ENCODE measurements around the gene RUFY1. TPM values are rescaled to one million over a fixed set of nuclear protein-coding genes. Genes with fewer than 3 reads are reported as not detected.
A peak's percentile ranks its signal among the peaks of the same experiment; 100 is the strongest.

RUFY1 gene
- total and polyA plus RNA-seq, 9 of the 15 experiments (the other 6 are each of a cell fraction or from before 2014, with no cell fraction given) = 5.0 to 41.7 (median 29.6) TPM

GRCh38 chr5:179623003-179623905, 72.9 kb downstream of the RUFY1 start, which contains the start of gene HNRNPH1 (continued):
- TF ChIP-seq RERE (CRISPR knock-in tag; IDR thresholded peaks at IDR 0.05; ENCODE audit: borderline replicate concordance) (no peak), ZNF174 (CRISPR knock-in tag; IDR thresholded peaks at IDR 0.05) (no peak), ZNF561 (CRISPR knock-in tag; conservative IDR thresholded peaks at IDR 0.05) (no peak), LARP7 (IDR thresholded peaks at IDR 0.05) (no peak), CBX8 (IDR thresholded peaks at IDR 0.05; ENCODE audit: borderline replicate concordance, extremely low read depth, low read depth, low read length, poor library complexity, severe bottlenecking) (no peak), ESRRA (IDR thresholded peaks at IDR 0.05; ENCODE audit: borderline replicate concordance, low read depth) (0 out of 2 replicates have a peak, but pooled peaks have one; percentile 28), FOXP1 (CRISPR knock-in tag; IDR thresholded peaks at IDR 0.05) (peak; percentile 86; the same call in 1 of the 2 replicates), SMAD1 (IDR thresholded peaks at IDR 0.05; ENCODE audit: low read depth, low read length, partially characterized antibody) (peak; percentile 95), NFE2L1 (tag; IDR thresholded peaks at IDR 0.05; ENCODE audit: borderline replicate concordance, low read depth) (no peak), FOXO4 (CRISPR knock-in tag; IDR thresholded peaks at IDR 0.05) (no peak), ZNF583 (CRISPR knock-in tag; IDR thresholded peaks at IDR 0.05) (no peak), RAD51 (IDR thresholded peaks at IDR 0.05; ENCODE audit: borderline replicate concordance, low read depth) (no peak)
- TF ChIP-seq, protein P1, sequence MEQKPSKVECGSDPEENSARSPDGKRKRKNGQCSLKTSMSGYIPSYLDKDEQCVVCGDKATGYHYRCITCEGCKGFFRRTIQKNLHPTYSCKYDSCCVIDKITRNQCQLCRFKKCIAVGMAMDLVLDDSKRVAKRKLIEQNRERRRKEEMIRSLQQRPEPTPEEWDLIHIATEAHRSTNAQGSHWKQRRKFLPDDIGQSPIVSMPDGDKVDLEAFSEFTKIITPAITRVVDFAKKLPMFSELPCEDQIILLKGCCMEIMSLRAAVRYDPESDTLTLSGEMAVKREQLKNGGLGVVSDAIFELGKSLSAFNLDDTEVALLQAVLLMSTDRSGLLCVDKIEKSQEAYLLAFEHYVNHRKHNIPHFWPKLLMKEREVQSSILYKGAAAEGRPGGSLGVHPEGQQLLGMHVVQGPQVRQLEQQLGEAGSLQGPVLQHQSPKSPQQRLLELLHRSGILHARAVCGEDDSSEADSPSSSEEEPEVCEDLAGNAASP (IDR thresholded peaks at IDR 0.05) = no peak
- TF ChIP-seq, protein P2, sequence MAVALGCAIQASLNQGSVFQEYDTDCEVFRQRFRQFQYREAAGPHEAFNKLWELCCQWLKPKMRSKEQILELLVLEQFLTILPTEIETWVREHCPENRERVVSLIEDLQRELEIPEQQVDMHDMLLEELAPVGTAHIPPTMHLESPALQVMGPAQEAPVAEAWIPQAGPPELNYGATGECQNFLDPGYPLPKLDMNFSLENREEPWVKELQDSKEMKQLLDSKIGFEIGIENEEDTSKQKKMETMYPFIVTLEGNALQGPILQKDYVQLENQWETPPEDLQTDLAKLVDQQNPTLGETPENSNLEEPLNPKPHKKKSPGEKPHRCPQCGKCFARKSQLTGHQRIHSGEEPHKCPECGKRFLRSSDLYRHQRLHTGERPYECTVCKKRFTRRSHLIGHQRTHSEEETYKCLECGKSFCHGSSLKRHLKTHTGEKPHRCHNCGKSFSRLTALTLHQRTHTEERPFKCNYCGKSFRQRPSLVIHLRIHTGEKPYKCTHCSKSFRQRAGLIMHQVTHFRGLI (CRISPR knock-in tag; IDR thresholded peaks at IDR 0.05) = no peak
- TF ChIP-seq, protein P3, sequence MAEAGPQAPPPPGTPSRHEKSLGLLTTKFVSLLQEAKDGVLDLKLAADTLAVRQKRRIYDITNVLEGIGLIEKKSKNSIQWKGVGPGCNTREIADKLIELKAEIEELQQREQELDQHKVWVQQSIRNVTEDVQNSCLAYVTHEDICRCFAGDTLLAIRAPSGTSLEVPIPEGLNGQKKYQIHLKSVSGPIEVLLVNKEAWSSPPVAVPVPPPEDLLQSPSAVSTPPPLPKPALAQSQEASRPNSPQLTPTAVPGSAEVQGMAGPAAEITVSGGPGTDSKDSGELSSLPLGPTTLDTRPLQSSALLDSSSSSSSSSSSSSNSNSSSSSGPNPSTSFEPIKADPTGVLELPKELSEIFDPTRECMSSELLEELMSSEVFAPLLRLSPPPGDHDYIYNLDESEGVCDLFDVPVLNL (CRISPR knock-in tag; IDR thresholded peaks at IDR 0.05; ENCODE audit: low read depth) = peak; percentile 75; the same call in 1 of the 2 replicates
